Neural cell (in vitro differentiated cells): Measurements from ENCODE around the gene DCN. TPM values are rescaled to one million over a fixed set of nuclear protein-coding genes. Genes with fewer than 3 reads are reported as not detected.

Experiments used
- H2AFZ ChIP-seq: fragments of 200-600, 300-800 bp; sonication (generic), shearing (Covaris generic); 2 replicates; pipeline ENCODE4 v1.6.0; 2014; ENCODE audit warnings: low read depth, mild to moderate bottlenecking, antibody characterized with exemption, low read length, moderate library complexity
- H3F3A ChIP-seq: fragments of 200-600 bp; shearing (Covaris generic); 2 replicates; pipeline ENCODE4 v1.6.1; 2016; ENCODE audit warnings: mild to moderate bottlenecking, moderate library complexity, mixed read lengths, antibody characterized with exemption, low read length; ENCODE audit not compliant: insufficient read depth, poor library complexity, severe bottlenecking
- H3K27ac ChIP-seq: fragments of 200-600, 300-800 bp; sonication (generic), shearing (Covaris generic); 2 replicates; pipeline ENCODE4 v1.5.1; 2014; ENCODE audit warnings: mild to moderate bottlenecking, low read length, moderate library complexity
- H3K27me3 ChIP-seq: fragments of 300-800, 200-600 bp; sonication (generic), shearing (Covaris generic); 2 replicates; pipeline ENCODE4 v1.6.0; 2014; ENCODE audit warnings: mild to moderate bottlenecking, low read depth, low read length, moderate library complexity; ENCODE audit not compliant: insufficient read depth
- H3K36me3 ChIP-seq: fragments of 300-800, 200-600 bp; sonication (generic), shearing (Covaris generic); 2 replicates; pipeline ENCODE4 v1.5.1; 2014; ENCODE audit warnings: mild to moderate bottlenecking, antibody characterized with exemption, low read length, moderate library complexity; ENCODE audit not compliant: insufficient read depth
- H3K4me2 ChIP-seq: fragments of 300-800, 200-600 bp; sonication (generic), shearing (Covaris generic); 2 replicates; pipeline ENCODE4 v1.6.0; 2014; ENCODE audit warnings: mild to moderate bottlenecking, low read length
- H3K4me3 ChIP-seq: fragments of 300-800, 200-600 bp; sonication (generic), shearing (Covaris generic); 2 replicates; pipeline ENCODE4 v1.5.1; 2014; ENCODE audit warnings: mild to moderate bottlenecking, low read length, moderate library complexity
- H3K79me2 ChIP-seq: fragments of 200-600 bp; shearing (Covaris generic); replicated peaks from 2 replicates; pipeline ENCODE4 v1.6.0; 2014; ENCODE audit warnings: mild to moderate bottlenecking, low read length, moderate library complexity; ENCODE audit not compliant: insufficient read depth
- H3K9ac ChIP-seq: fragments of 300-800, 200-600 bp; sonication (generic), shearing (Covaris generic); 2 replicates; pipeline ENCODE4 v1.6.1; 2016; ENCODE audit warnings: mild to moderate bottlenecking, low read length, mixed read lengths
- H3K9me2 ChIP-seq: fragments of 200-600 bp; shearing (Covaris generic); 2 replicates; pipeline ENCODE4 v1.6.1; 2016; ENCODE audit warnings: mild to moderate bottlenecking, low read length, mixed read lengths; ENCODE audit not compliant: insufficient read depth
- H3K9me3 ChIP-seq: fragments of 200-600, 300-800 bp; sonication (generic), shearing (Covaris generic); 2 replicates; pipeline ENCODE4 v1.6.1; 2016; ENCODE audit warnings: mild to moderate bottlenecking, mixed run types, low read length, moderate library complexity, mixed read lengths
- H4K20me1 ChIP-seq: fragments of 200-600 bp; shearing (Covaris generic); 2 replicates; pipeline ENCODE4 v1.6.1; 2016; ENCODE audit warnings: mild to moderate bottlenecking, mixed run types; ENCODE audit not compliant: insufficient read depth
- EP300 ChIP-seq: fragments of 450-650 bp; conservative IDR thresholded peaks from 2 replicates; pipeline ENCODE4 v1.6.1; 2014; ENCODE audit warnings: antibody characterized with exemption, mild to moderate bottlenecking, moderate library complexity; ENCODE audit not compliant: poor library complexity, severe bottlenecking
- EZH2 ChIP-seq: fragments of 200-600, 300-800 bp; shearing (Covaris generic), sonication (generic); IDR thresholded peaks from 2 replicates; pipeline ENCODE4 v1.6.1; 2014; ENCODE audit warnings: antibody characterized with exemption, low read length, borderline replicate concordance, mild to moderate bottlenecking; ENCODE audit not compliant: insufficient read depth, poor library complexity, severe bottlenecking
- MXI1 ChIP-seq: fragments of 450-650 bp; conservative IDR thresholded peaks from 2 replicates; pipeline ENCODE4 v1.6.1; 2014; ENCODE audit warnings: antibody characterized with exemption, mild to moderate bottlenecking; ENCODE audit not compliant: poor library complexity, severe bottlenecking
- POLR2AphosphoS5 ChIP-seq: IDR thresholded peaks from 2 replicates; pipeline ENCODE4 v1.6.1; 2012
- RAD21 ChIP-seq: fragments of 450-650 bp; conservative IDR thresholded peaks from 2 replicates; pipeline ENCODE4 v1.6.1; 2014; ENCODE audit warnings: antibody characterized with exemption, mild to moderate bottlenecking, moderate library complexity
- SMC3 ChIP-seq: fragments of 450-650 bp; conservative IDR thresholded peaks from 2 replicates; pipeline ENCODE4 v1.6.1; 2014; ENCODE audit warnings: antibody characterized with exemption, mild to moderate bottlenecking, moderate library complexity; ENCODE audit not compliant: poor library complexity
- TAF1 ChIP-seq: IDR thresholded peaks from 2 replicates; pipeline ENCODE4 v1.6.1; 2012; ENCODE audit warnings: low read depth
- polyA plus RNA-seq: library from polyadenylated mRNA; depleted of rRNA; stranded (reverse); fragments of >200 nt; gene quantifications from 2 replicates; pipeline ENCODE4 v1.2.3, GENCODE V29; 2014
- TF ChIP-seq, protein P1 (sequence below): fragments of 450-650 bp; IDR thresholded peaks from 2 replicates; pipeline ENCODE4 v1.5.1; 2014; ENCODE audit warnings: antibody characterized with exemption, mild to moderate bottlenecking, moderate library complexity; ENCODE audit not compliant: poor library complexity, severe bottlenecking
- TF ChIP-seq, protein P2 (sequence below): IDR thresholded peaks from 2 replicates; pipeline ENCODE4 v1.6.1; 2012; ENCODE audit warnings: borderline replicate concordance

Gene DCN
- polyA plus RNA-seq, 1 donor from 2014 or later: not detected

DNA sequence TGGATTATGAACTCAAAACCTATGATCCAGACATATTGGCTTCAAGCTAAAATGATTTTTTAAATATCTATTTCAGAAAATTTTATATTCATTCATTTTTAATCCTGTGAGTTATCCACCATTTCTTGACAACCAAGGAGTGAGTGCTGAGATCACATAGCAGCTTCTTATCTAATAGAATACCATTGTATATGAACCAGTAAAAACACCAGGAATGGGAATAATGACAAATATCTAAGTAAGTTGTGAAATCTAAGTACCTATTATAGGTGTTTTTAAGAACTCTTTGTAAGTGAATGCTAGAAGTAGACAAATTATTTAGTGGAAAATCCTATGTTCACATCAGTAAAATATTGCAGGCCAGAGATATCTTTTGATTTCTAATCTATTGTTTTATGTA is 79.5 kb downstream of the DCN start:
- Histone ChIP-seq H4K20me1 (no peaks in the 10 kb centered on the region), H3K9ac (no peak overlapping the region), H3K79me2 (no peaks in the 10 kb centered on the region), H2AFZ (no peak overlapping the region), H3K9me2 (no peaks in the 10 kb centered on the region), H3K36me3 (no peaks in the 10 kb centered on the region), H3K4me3 (no peak overlapping the region), H3F3A (no peaks in the 10 kb centered on the region), H3K9me3 (no peaks in the 10 kb centered on the region), H3K27me3 (no peaks in the 10 kb centered on the region), H3K4me2 (no peak overlapping the region), H3K27ac (no peak overlapping the region)
- no peak for TF ChIP-seq POLR2AphosphoS5
- no peak for TF ChIP-seq EP300
- TF ChIP-seq, protein P1, sequence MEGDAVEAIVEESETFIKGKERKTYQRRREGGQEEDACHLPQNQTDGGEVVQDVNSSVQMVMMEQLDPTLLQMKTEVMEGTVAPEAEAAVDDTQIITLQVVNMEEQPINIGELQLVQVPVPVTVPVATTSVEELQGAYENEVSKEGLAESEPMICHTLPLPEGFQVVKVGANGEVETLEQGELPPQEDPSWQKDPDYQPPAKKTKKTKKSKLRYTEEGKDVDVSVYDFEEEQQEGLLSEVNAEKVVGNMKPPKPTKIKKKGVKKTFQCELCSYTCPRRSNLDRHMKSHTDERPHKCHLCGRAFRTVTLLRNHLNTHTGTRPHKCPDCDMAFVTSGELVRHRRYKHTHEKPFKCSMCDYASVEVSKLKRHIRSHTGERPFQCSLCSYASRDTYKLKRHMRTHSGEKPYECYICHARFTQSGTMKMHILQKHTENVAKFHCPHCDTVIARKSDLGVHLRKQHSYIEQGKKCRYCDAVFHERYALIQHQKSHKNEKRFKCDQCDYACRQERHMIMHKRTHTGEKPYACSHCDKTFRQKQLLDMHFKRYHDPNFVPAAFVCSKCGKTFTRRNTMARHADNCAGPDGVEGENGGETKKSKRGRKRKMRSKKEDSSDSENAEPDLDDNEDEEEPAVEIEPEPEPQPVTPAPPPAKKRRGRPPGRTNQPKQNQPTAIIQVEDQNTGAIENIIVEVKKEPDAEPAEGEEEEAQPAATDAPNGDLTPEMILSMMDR: no peak
- no peak for TF ChIP-seq SMC3
- no peak for TF ChIP-seq EZH2
- TF ChIP-seq, protein P2, sequence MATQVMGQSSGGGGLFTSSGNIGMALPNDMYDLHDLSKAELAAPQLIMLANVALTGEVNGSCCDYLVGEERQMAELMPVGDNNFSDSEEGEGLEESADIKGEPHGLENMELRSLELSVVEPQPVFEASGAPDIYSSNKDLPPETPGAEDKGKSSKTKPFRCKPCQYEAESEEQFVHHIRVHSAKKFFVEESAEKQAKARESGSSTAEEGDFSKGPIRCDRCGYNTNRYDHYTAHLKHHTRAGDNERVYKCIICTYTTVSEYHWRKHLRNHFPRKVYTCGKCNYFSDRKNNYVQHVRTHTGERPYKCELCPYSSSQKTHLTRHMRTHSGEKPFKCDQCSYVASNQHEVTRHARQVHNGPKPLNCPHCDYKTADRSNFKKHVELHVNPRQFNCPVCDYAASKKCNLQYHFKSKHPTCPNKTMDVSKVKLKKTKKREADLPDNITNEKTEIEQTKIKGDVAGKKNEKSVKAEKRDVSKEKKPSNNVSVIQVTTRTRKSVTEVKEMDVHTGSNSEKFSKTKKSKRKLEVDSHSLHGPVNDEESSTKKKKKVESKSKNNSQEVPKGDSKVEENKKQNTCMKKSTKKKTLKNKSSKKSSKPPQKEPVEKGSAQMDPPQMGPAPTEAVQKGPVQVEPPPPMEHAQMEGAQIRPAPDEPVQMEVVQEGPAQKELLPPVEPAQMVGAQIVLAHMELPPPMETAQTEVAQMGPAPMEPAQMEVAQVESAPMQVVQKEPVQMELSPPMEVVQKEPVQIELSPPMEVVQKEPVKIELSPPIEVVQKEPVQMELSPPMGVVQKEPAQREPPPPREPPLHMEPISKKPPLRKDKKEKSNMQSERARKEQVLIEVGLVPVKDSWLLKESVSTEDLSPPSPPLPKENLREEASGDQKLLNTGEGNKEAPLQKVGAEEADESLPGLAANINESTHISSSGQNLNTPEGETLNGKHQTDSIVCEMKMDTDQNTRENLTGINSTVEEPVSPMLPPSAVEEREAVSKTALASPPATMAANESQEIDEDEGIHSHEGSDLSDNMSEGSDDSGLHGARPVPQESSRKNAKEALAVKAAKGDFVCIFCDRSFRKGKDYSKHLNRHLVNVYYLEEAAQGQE: no peak
- TF ChIP-seq RAD21: no peak
- TF ChIP-seq TAF1: no peak
- no peak for TF ChIP-seq MXI1

DNA sequence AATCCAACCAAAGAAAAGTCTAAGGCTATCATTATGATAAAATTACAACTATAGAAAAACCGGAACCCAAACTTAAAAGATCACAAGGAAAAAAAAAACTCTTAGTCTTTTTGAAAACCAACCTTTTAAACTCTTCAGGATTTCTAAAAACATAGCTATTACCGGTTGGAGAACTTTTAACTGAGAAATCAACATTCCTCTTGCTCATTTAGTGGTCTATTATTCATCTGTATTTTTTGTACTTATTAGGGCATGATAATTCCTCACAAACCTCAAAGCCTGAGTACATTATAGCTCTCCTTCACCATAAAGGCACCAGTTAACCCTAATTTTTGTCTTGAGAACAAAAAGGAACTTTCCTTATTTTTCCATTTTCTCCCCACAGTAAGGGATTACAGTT is 81.7 kb downstream of the DCN start:
- H3K9me3 ChIP-seq: no peaks in the 10 kb centered on the region
- H3K4me3 ChIP-seq: no peak overlapping the region
- no peak overlapping the region for H3K9ac ChIP-seq
- H3K27me3 ChIP-seq: no peaks in the 10 kb centered on the region
- H4K20me1 ChIP-seq: no peaks in the 10 kb centered on the region
- no peaks in the 10 kb centered on the region for H3K79me2 ChIP-seq
- H2AFZ ChIP-seq: no peak overlapping the region
- no peak overlapping the region for H3K27ac ChIP-seq
- H3K4me2 ChIP-seq: no peak overlapping the region
- TF ChIP-seq, protein P2: no peak
- TF ChIP-seq RAD21 (no peak), SMC3 (no peak), POLR2AphosphoS5 (no peak), TAF1 (no peak), MXI1 (no peak), EP300 (no peak), EZH2 (no peak)
- TF ChIP-seq, protein P1: no peak
- no peaks in the 10 kb centered on the region for H3F3A ChIP-seq
- no peaks in the 10 kb centered on the region for H3K9me2 ChIP-seq
- no peaks in the 10 kb centered on the region for H3K36me3 ChIP-seq
